WERI-Rb-1 (cell line): ENCODE measurements around the gene FOXP2.

ENCODE experiments used
- DNase-seq: peaks from one replicate; pipeline ENCODE4 v3.0.0-alpha.2; 2020
- H3K27ac ChIP-seq: fragments of 250-450 bp; sonication (Bioruptor Pico); 2 replicates; pipeline ENCODE4 v1.5.1; 2020; ENCODE audit warnings: mild to moderate bottlenecking, moderate library complexity
- H3K27me3 ChIP-seq: fragments of 250-450 bp; sonication (Bioruptor Pico); 2 replicates; pipeline ENCODE4 v1.5.1; 2021; ENCODE audit warnings: mild to moderate bottlenecking, low read depth, moderate library complexity; ENCODE audit not compliant: insufficient read depth, severe bottlenecking
- H3K36me3 ChIP-seq: fragments of 250-450 bp; sonication (Bioruptor Pico); 2 replicates; pipeline ENCODE4 v1.5.1; 2020; ENCODE audit warnings: mild to moderate bottlenecking, moderate library complexity
- H3K4me3 ChIP-seq: 2 replicates; pipeline ENCODE4 v1.5.1; 2011; ENCODE audit warnings: low read depth, mild to moderate bottlenecking, control low read depth, low read length
- H3K9me3 ChIP-seq: fragments of 250-450 bp; sonication (Bioruptor Pico); 2 replicates; pipeline ENCODE4 v1.5.1; 2021; ENCODE audit warnings: mild to moderate bottlenecking, moderate library complexity; ENCODE audit not compliant: severe bottlenecking
- CTCF ChIP-seq: IDR thresholded peaks from 2 replicates; pipeline ENCODE4 v1.5.1; 2011; ENCODE audit warnings: low read depth, mild to moderate bottlenecking, control low read depth, inconsistent platforms, low read length

FOXP2 gene

GRCh38 chr7:114417290-114417689 is 2.7 kb downstream of the FOXP2 start:
- H3K9me3 ChIP-seq: no peaks in the 10 kb centered on the region
- H3K27ac ChIP-seq: peak overlapping the region; percentile 88
- no peaks in the 10 kb centered on the region for H3K27me3 ChIP-seq
- no peak for DNase-seq
- no peak for TF ChIP-seq CTCF
- H3K4me3 ChIP-seq: peak overlapping the region; percentile 90
- 0 out of 2 replicates have a peak, but pooled peaks cover 3% of the 10 kb centered on the region for H3K36me3 ChIP-seq

- Histone ChIP-seq H3K9me3 (no peaks in the 10 kb centered on the region), H3K36me3 (0 out of 2 replicates have a peak, but pooled peaks cover 3% of the 10 kb centered on the region), H3K27ac (peak overlapping the region; percentile 88), H3K27me3 (no peaks in the 10 kb centered on the region), H3K4me3 (peak overlapping the region; percentile 90)
- no peak for DNase-seq
- TF ChIP-seq CTCF: no peak
Observed at GRCh38 chr7:114418117-114418516, 3.5 kb downstream of the FOXP2 start.

GRCh38 chr7:114419441-114420272 is 5.0 kb downstream of the FOXP2 start:
- Histone ChIP-seq H3K4me3 (peak overlapping the region; percentile 90), H3K27ac (peak overlapping the region; percentile 88), H3K27me3 (no peaks in the 10 kb centered on the region), H3K9me3 (no peaks in the 10 kb centered on the region), H3K36me3 (0 out of 2 replicates have a peak, but pooled peaks cover 3% of the 10 kb centered on the region)
- no peak for DNase-seq
- no peak for TF ChIP-seq CTCF

- peak; percentile 53; the same call in 1 of the 2 replicates for TF ChIP-seq CTCF
- Histone ChIP-seq H3K27ac (no peak overlapping the region), H3K27me3 (no peaks in the 10 kb centered on the region), H3K9me3 (no peaks in the 10 kb centered on the region), H3K4me3 (no peak overlapping the region), H3K36me3 (0 out of 2 replicates have a peak, but pooled peaks cover 3% of the 10 kb centered on the region)
- DNase-seq: no peak
Observed at GRCh38 chr7:114422507-114423501, 8.2 kb downstream of the FOXP2 start.

- TF ChIP-seq CTCF: no peak
- H3K4me3 ChIP-seq: no peak overlapping the region
- no peaks in the 10 kb centered on the region for H3K9me3 ChIP-seq
- no peak overlapping the region for H3K27ac ChIP-seq
- H3K36me3 ChIP-seq: peaks cover 6% of the 10 kb centered on the region
- H3K27me3 ChIP-seq: no peaks in the 10 kb centered on the region
- DNase-seq: no peak
Observed at GRCh38 chr7:114426382-114426781, 11.8 kb downstream of the FOXP2 start.
